Neuron (in vitro differentiated cells): Measurements from ENCODE around the gene P4HB.

Source experiments
- H2AFZ ChIP-seq: one replicate; pipeline ENCODE4 v1.6.1; 2013; ENCODE audit warnings: low read depth, mild to moderate bottlenecking, inconsistent platforms, low read length, moderate library complexity
- H3K27me3 ChIP-seq: one replicate; pipeline ENCODE4 v1.6.1; 2013; ENCODE audit warnings: low read length; ENCODE audit not compliant: insufficient read depth
- H3K36me3 ChIP-seq: one replicate; pipeline ENCODE4 v1.6.1; 2013; ENCODE audit warnings: low read length; ENCODE audit not compliant: insufficient read depth
- H3K4me1 ChIP-seq: one replicate; pipeline ENCODE4 v1.6.1; 2013; ENCODE audit warnings: low read length; ENCODE audit not compliant: insufficient read depth
- H3K4me3 ChIP-seq: 2 replicates; pipeline ENCODE4 v1.5.1; 2013; ENCODE audit warnings: mild to moderate bottlenecking, low read length, moderate library complexity
- H3K9me3 ChIP-seq: one replicate; pipeline ENCODE4 v1.6.1; 2013; ENCODE audit warnings: low read length

The P4HB gene

GRCh38 chr17:81859906-81860755, at the start of gene P4HB:
TSS of gene P4HB (minus strand) at chr17:81860535. CDS start at chr17:81860471, 64 bp downstream.
- peaks cover 15% of the 10 kb centered on the region for H3K4me1 ChIP-seq
- no peaks in the 10 kb centered on the region for H3K9me3 ChIP-seq
- H3K36me3 ChIP-seq = peaks cover 34% of the 10 kb centered on the region
- H3K4me3 ChIP-seq = peak within 1 kb of the TSS; percentile 79
- H3K27me3 ChIP-seq = no peaks in the 10 kb centered on the region
- no peak within 1 kb of the TSS for H2AFZ ChIP-seq

GRCh38 chr17:81909231-81909630, 48.9 kb upstream of the P4HB start:
- Histone ChIP-seq H3K27me3 (no peaks in the 10 kb centered on the region), H3K36me3 (peaks cover 45% of the 10 kb centered on the region)

GRCh38 chr17:81908793-81909192, 48.5 kb upstream of the P4HB start:
- Histone ChIP-seq H3K9me3 (no peaks in the 10 kb centered on the region), H3K36me3 (peaks cover 41% of the 10 kb centered on the region), H3K4me3 (no peak overlapping the region), H3K27me3 (no peaks in the 10 kb centered on the region), H3K4me1 (peaks cover 11% of the 10 kb centered on the region), H2AFZ (no peak overlapping the region)

More at GRCh38 chr17:81909231-81909630, 48.9 kb upstream of the P4HB start:
- no peak overlapping the region for H3K4me3 ChIP-seq
- no peaks in the 10 kb centered on the region for H3K9me3 ChIP-seq
- no peak overlapping the region for H2AFZ ChIP-seq
- H3K4me1 ChIP-seq = peaks cover 11% of the 10 kb centered on the region

- Histone ChIP-seq H3K36me3 (peaks cover 28% of the 10 kb centered on the region), H3K4me3 (no peak overlapping the region), H3K9me3 (no peaks in the 10 kb centered on the region), H3K4me1 (peaks cover 11% of the 10 kb centered on the region), H3K27me3 (no peaks in the 10 kb centered on the region), H2AFZ (no peak overlapping the region)
Observed at GRCh38 chr17:81907219-81908145, 47.1 kb upstream of the P4HB start.

- H3K9me3 ChIP-seq = no peaks in the 10 kb centered on the region
- H3K27me3 ChIP-seq = no peaks in the 10 kb centered on the region
- peaks cover 24% of the 10 kb centered on the region for H3K36me3 ChIP-seq
- H3K4me1 ChIP-seq = peaks cover 11% of the 10 kb centered on the region
- H3K4me3 ChIP-seq = no peak overlapping the region
- H2AFZ ChIP-seq = no peak overlapping the region
Observed at GRCh38 chr17:81906476-81907218, 46.3 kb upstream of the P4HB start.

GRCh38 chr17:81905993-81906392, 45.7 kb upstream of the P4HB start:
- Histone ChIP-seq H3K36me3 (peaks cover 24% of the 10 kb centered on the region), H3K4me1 (peaks cover 11% of the 10 kb centered on the region)

GRCh38 chr17:81905424-81905875, 45.1 kb upstream of the P4HB start:
- H3K36me3 ChIP-seq = peaks cover 24% of the 10 kb centered on the region
- H3K4me3 ChIP-seq = no peak overlapping the region
- no peak overlapping the region for H2AFZ ChIP-seq
- H3K9me3 ChIP-seq = no peaks in the 10 kb centered on the region
- peaks cover 9% of the 10 kb centered on the region for H3K4me1 ChIP-seq
- H3K27me3 ChIP-seq = no peaks in the 10 kb centered on the region

More at GRCh38 chr17:81905993-81906392, 45.7 kb upstream of the P4HB start:
- H3K4me3 ChIP-seq = no peak overlapping the region
- no peak overlapping the region for H2AFZ ChIP-seq
- H3K27me3 ChIP-seq = no peaks in the 10 kb centered on the region
- H3K9me3 ChIP-seq = no peaks in the 10 kb centered on the region

GRCh38 chr17:81904600-81905423, 44.5 kb upstream of the P4HB start:
- H3K4me1 ChIP-seq = peaks cover 3% of the 10 kb centered on the region
- H3K9me3 ChIP-seq = no peaks in the 10 kb centered on the region
- H3K36me3 ChIP-seq = peaks cover 28% of the 10 kb centered on the region
- no peak overlapping the region for H2AFZ ChIP-seq
- H3K27me3 ChIP-seq = no peaks in the 10 kb centered on the region
- no peak overlapping the region for H3K4me3 ChIP-seq

- H3K36me3 ChIP-seq = peaks cover 35% of the 10 kb centered on the region
- no peak overlapping the region for H3K4me3 ChIP-seq
- no peaks in the 10 kb centered on the region for H3K9me3 ChIP-seq
- H2AFZ ChIP-seq = no peak overlapping the region
- H3K4me1 ChIP-seq = no peaks in the 10 kb centered on the region
- H3K27me3 ChIP-seq = no peaks in the 10 kb centered on the region
Observed at GRCh38 chr17:81903896-81904599, 43.7 kb upstream of the P4HB start.

- no peaks in the 10 kb centered on the region for H3K27me3 ChIP-seq
- no peaks in the 10 kb centered on the region for H3K4me1 ChIP-seq
- no peaks in the 10 kb centered on the region for H3K9me3 ChIP-seq
- H3K4me3 ChIP-seq = no peak overlapping the region
- H2AFZ ChIP-seq = no peak overlapping the region
- peaks cover 37% of the 10 kb centered on the region for H3K36me3 ChIP-seq
Observed at GRCh38 chr17:81903415-81903831, 43.1 kb upstream of the P4HB start.

GRCh38 chr17:81902653-81903414, 42.5 kb upstream of the P4HB start:
- no peak overlapping the region for H2AFZ ChIP-seq
- no peak overlapping the region for H3K4me3 ChIP-seq
- peaks cover 37% of the 10 kb centered on the region for H3K36me3 ChIP-seq
- H3K27me3 ChIP-seq = no peaks in the 10 kb centered on the region
- H3K4me1 ChIP-seq = no peaks in the 10 kb centered on the region
- no peaks in the 10 kb centered on the region for H3K9me3 ChIP-seq
